SH-SY5Y (cell line): Measurements from ENCODE around the gene ZW10.

ENCODE experiments used
- GATA2 ChIP-seq: IDR thresholded peaks from 2 replicates; pipeline ENCODE4 v1.6.1; 2011; ENCODE audit warnings: mild to moderate bottlenecking, low read depth, low read length
- GATA3 ChIP-seq: IDR thresholded peaks from 2 replicates; pipeline ENCODE4 v1.6.1; 2011; ENCODE audit warnings: low read depth, mild to moderate bottlenecking, low read length, moderate library complexity

- TF ChIP-seq GATA2 = no peak
- TF ChIP-seq GATA3 = no peak
These were observed 23.3 kb upstream of the ZW10 start for GRCh38 chr11:113796663-113797259.
